ENCODE results near the gene PDCD1.

The PDCD1 gene

DNA sequence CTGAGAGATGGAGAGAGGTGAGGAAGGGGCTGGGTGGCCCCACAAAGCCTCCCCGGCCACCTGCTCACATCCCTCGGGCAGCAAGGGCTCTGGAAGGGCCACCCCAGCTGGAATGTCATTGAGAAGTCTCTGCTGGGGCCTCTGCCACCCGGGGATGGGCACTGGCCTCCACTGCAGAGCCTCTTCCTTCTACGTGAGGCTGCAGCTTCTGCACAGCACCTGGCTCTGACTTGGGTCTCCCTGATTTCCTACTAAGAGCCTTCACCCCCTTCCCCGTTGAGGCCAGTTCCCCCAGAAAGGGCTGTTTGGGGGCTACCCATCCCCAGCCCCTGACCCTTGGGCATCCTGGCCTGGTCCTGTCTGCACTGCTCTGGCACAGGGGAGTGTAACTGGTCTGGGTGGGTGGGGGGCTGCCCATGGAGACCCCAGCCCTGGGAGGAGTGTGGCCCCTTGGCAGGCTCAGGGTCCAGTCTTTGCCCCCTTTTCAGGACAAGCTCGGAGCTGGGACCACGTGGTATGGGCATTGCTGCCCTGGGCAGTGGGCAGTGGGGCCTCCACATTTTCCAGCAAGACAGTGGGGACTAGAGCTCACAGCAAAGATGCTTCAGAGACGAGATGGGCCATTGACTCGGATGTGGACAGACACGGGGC lies 5.6 kb downstream of the PDCD1 start:
- DNase-seq (ENCODE audit: extremely low read depth in 1 of 2, low read depth in 1 of 2) = no peak

DNA sequence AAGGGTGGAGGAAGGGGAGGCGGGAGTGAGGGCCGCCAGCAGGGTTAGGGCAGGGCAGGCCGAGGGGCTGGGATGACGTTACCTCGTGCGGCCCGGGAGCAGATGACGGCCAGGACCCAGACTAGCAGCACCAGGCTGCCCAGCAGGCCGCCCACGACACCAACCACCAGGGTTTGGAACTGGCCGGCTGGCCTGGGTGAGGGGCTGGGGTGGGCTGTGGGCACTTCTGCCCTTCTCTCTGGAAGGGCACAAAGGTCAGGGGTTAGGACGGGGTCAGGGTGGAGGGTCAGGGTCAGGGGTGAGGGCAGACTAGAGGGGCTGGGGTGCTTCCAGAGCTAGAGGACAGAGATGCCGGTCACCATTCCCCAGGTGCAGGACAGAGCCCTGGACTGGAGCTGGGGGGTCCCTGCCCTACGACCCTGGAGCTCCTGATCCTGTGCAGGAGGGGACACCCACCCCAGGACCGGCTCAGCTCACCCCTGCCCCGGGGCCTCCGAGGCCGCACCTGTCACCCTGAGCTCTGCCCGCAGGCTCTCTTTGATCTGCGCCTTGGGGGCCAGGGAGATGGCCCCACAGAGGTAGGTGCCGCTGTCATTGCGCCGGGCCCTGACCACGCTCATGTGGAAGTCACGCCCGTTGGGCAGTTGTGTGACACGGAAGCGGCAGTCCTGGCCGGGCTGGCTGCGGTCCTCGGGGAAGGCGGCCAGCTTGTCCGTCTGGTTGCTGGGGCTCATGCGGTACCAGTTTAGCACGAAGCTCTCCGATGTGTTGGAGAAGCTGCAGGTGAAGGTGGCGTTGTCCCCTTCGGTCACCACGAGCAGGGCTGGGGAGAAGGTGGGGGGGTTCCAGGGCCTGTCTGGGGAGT lies 6.3 kb downstream of the PDCD1 start:
- no peak for DNase-seq (ENCODE audit: extremely low read depth in 1 of 2, low read depth in 1 of 2)

DNA sequence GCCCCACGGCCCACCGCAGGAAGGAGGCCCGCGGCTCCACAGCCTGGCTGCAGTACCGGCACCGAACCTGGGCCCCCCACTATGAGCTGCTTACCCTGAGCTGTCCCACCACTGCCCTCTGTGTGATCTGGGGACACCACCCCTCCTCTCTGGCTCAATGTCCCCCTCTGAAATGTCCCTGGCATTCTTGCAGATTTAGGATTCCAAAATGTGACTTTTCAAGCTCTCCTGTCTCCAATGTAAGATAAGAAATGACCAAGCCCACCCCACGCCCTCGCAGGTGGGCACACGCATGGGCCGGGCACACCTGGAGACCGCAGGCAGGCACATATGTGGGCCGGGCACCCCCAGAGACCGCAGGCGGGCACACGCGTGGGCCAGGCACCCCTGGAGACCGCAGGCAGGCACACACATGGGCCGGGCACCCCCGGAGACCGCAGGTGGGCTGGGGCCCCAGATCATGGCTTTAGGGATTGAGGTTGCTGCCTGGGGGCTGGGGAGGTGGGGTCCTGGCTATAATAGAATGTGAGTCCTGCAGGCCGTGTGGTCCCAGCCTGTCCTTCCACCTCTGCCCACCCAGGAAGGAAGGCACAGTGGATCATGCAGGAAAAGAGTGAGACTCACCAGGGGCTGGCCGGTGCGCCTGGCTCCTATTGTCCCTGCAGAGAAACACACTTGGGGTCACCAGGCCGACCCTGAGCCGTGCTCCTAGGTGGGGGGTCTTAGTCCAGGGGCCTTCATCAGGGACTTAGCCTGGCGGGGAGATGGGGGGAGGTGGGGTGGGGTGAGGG lies 7.2 kb downstream of the PDCD1 start:
- no peak for DNase-seq (ENCODE audit: extremely low read depth in 1 of 2, low read depth in 1 of 2)

DNA sequence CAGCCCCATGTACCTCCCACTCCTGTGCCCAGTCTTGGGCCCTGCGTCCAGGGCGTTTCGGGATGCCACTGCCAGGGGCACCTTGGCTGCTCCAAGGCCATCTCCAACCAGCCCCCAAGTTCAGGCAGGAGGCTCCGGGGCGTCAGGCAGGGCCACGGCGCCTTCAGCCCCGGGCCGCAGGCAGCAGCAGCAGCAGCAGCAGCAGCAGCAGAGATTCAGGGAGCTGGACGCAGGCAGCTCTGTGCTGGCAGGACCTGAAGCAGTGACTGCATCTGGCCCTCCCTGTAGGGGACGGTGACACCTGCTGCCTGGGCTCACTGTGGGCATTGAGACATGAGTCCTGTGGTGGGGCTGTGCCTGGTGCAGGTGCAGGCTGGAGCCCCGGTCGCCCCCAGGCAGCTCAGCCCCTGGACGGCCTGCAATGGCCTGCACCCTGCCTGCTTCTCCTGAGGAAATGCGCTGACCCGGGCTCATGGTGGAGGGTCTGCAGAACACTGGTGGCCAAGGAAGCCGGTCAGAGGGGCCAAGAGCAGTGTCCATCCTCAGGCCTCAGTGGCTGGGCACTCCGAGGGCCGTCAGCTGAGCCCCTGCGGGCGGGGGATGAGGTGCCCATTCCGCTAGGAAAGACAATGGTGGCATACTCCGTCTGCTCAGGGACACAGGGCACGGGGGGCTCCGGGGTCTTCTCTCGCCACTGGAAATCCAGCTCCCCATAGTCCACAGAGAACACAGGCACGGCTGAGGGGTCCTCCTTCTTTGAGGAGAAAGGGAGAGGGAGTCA lies 8.0 kb downstream of the PDCD1 start:
- no peak for DNase-seq (ENCODE audit: extremely low read depth in 1 of 2, low read depth in 1 of 2)

DNA sequence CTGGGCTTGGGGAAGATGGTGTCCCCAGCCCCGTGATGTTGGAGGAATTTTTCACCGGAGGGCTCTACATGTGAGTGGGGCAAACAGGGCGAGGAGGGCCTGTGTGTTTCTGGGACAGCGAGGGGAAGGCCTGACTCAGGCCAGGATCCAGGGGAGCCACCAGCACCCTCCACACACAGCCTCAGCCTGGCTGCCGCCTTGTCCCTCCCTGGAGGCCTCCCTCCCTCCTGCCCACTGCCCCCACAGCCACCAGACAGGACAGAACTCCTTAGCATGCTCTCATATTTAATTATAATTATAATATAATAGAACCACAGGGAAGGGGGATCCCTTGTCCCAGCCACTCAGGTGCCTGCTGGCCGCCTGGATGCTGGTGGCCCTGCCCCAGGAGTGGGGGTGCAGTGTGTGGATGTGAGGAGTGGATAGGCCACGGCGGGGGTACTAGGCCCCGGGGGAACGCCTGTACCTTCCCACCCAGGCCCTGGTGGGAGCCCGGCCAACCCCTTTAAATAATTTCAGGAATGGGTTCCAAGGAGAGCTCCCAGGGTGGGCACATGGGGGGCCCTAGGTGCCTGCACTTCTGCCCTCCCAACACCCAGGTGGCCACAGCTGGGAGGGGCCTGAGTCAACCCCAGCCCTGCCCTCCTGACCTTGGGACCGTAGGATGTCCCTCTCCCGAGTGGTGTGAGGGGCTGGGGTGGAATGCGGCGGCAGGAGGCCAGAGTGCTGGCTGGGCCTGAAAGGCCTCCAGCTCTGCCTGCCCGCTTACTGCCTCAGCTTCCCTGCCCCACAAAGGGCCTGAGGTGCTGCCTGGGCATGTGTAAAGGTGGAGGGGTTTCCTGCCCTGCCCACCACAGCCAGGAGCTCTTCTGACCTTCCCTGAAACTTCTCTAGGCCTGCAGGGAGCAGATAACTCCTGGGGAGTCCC lies 8.8 kb downstream of the PDCD1 start:
- no peak for DNase-seq (ENCODE audit: extremely low read depth in 1 of 2, low read depth in 1 of 2)

DNA sequence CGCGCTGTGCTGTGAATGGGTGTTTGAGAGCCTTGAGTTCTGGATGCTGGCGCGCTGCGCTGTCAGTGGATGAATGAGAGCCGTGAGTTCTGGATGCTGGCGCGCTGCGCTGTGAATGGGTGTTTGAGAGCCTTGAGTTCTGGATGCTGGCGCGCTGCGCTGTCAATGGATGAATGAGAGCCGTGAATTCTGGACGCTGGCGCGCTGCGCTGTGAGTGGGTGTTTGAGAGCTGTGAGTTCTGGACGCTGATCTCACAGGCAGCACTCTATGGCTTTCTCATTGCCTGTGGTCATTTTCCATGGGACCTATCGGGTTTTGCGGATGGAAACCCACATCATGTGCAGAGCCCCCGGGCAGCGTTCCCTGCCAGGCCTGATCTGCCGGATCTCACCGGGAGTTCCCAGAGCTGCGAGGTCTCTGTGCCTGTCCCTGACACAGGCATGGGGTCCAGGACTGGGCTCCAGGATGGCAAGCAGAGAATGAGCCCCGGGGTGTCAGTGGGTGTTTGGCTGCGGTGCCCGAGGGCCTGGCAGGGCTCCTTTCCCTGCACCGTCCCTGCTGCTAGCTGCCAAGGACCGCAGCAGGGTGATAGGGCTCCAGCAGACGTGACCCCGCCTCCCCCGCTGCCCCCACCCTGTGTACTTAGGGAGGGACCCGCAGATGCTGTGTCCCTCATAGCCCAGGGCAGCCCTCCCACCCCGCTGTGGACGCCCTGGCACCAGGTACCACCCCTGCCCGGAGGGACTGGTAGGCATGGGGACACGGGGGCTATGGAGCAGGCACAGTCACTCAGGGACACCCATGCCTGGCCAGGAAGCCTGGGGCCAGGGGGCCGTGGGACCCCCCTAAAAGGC lies 9.7 kb downstream of the PDCD1 start:
- no peak for DNase-seq (ENCODE audit: extremely low read depth in 1 of 2, low read depth in 1 of 2)

DNA sequence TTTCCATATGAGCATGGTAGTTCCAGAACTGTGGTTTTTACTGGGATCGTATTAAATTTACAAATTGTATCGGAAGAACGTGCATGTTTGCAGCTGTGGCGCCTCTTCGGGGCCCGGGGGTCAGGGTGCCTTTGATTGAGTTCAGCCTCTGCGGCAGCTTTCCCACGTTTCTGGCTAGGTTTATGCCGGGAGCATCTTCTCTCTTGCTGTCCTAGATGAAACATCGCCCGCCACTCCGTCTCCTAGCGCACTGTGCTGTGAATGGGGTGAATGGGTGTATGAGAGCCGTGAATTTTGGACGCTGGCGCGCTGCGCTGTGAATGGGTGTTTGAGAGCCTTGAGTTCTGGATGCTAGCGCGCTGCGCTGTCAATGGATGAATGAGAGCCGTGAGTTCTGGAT lies 12.3 kb downstream of the PDCD1 start:
- no peak for DNase-seq (ENCODE audit: extremely low read depth in 1 of 2, low read depth in 1 of 2)

DNA sequence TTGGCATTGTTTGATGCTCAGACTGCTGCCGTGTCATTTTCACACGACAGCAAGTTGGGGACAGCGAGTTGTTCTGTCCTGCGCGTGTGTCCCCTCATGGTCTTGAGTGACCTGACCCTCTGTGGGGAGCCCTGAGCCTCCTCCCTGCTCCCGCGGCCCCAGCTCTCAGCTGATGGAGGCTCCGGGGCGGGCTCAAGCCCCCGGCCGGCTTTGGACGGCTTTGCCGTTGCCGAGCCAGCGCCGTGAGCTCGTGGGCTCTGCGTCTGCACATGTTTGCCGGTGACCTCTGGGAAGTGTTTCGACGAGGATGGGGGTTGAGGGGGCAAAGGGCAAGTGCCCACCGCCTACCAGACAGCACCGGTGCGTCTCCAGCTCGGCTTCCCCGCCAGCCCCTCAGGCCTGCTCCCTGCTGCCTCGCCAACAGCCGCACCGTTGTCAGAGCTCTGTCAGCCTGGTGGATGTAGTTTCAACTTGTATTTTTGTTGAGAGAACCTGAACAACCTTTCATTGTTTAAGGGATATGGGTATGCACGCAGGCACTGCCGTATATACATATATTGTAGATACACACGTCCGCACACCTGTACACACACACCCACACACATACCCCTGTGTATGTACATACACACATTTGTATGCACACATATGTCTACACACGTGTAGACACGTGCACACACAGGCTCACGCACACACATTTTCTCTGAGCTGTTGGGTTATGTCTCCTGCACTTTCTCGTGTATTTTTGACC lies 13.7 kb downstream of the PDCD1 start:
- no peak for DNase-seq (ENCODE audit: extremely low read depth in 1 of 2, low read depth in 1 of 2)

DNA sequence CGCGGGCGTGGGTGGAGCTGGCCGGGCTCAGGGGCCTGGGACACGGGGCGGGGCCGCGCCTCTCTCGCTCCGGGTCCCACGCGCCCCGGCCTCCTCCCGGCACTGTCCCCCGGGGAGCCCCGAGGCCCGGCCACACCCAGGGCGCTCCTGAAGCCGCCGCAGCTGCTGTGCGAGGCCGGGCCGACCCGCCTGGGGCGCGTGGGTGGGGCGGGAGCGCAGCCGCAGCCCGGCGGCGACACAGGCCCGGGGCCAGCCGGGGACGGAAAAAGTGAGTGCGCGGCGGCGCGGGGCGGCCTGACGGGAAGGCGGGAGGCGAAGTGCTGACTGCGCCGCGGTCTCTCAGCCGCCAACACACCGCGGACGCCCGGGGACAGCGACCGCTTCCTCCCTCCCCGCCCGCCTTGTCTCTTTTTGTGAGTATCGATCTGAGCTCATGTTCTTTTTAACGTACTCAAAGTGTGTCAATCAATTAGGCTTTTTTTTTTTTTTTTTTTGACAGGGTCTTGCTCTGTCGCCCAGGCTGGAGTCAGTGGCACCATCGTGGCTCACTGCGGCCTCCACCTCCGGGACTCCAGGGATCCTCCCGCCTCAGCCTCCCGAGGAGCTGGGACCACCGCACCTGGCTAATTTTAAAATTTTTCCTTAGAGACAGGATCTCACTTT lies 14.5 kb downstream of the PDCD1 start:
- DNase-seq (ENCODE audit: extremely low read depth in 1 of 2, low read depth in 1 of 2) = peak; percentile 68 to 74

DNA sequence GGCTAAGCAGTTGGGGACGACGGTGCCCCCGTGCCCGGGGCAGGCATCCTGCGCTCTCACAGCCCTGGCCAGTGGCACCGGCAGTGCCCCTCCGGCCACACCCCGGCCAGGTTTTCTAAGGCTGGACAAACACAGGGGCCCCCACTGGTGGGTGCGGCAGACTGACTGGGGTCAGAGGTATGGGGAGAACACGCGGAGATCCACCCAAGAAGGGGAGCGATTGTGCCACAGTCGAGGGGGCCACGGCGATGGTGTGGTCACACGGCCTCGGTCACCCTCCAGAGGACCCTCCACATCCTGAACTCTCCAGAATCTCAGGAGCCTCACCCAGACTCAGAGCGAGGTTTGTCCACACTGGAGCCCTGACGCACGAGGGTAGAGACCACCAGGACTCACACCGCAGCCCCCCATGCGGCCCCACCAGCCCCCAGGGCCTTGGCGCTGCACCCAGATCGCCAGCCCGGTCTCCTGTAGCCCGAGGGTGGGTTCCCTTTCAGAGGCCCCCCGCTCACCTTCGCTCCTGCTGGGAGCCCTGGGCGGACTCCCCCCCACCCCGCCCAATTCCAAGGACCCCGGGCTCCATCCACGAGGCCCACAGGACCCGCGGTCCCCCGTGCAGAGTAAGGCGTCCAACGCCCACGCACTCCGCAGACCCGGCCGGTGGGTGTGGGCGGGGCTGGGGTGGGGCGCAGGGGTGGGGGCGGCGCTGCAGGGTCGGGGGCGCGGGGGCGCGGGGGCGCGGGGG lies 15.2 kb downstream of the PDCD1 start:
- DNase-seq (ENCODE audit: extremely low read depth in 1 of 2, low read depth in 1 of 2) = no peak

DNA sequence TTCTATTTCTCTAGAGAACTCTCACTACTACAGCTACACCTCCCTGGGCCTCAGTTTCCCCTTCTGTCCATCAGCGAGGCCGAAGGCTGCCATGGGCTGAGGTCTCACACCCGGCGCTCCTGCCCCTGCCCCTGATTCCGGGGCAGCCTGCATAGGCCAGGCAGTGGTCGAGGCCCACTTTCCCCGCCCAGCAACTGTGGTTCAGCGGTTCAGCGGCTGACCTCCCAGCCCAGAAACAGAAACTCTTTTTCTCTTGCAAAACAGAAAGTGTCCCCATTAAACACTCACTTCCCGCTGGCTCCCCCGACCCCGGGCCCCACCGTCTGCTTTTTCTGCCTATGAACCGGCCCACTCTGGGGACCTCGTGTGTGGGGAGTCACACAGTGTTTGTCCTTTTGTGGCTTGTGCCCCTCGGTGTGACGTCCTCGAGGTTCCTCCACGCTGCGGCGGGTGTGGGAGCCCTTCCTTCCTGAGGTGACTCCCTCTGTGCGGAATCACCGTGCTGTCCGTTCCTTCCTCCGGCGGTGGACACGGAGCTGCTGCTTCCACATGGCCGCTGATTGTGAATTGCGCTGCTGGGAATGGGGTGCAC lies 16.0 kb downstream of the PDCD1 start:
- DNase-seq (ENCODE audit: extremely low read depth in 1 of 2, low read depth in 1 of 2) = peak in 1 of 2 donors; percentile 33

DNA sequence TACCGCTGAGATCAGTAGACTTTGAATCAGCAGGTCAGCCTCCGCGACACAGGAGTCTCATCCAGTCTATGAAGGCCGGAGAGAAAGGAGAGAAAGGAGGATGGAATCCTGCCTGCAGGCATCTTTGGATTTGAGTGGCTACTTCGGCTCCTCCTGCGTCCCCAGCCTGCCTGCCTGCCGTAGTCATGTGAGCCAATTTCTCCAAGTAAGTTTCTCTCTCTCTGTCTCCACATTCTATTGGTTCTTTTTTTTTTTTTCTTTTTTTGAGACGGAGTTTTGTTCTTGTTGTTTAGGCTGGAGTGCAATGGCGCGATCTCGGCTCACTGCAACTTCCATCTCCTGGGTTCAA lies 16.7 kb downstream of the PDCD1 start:
- DNase-seq (ENCODE audit: extremely low read depth in 1 of 2, low read depth in 1 of 2) = no peak

DNA sequence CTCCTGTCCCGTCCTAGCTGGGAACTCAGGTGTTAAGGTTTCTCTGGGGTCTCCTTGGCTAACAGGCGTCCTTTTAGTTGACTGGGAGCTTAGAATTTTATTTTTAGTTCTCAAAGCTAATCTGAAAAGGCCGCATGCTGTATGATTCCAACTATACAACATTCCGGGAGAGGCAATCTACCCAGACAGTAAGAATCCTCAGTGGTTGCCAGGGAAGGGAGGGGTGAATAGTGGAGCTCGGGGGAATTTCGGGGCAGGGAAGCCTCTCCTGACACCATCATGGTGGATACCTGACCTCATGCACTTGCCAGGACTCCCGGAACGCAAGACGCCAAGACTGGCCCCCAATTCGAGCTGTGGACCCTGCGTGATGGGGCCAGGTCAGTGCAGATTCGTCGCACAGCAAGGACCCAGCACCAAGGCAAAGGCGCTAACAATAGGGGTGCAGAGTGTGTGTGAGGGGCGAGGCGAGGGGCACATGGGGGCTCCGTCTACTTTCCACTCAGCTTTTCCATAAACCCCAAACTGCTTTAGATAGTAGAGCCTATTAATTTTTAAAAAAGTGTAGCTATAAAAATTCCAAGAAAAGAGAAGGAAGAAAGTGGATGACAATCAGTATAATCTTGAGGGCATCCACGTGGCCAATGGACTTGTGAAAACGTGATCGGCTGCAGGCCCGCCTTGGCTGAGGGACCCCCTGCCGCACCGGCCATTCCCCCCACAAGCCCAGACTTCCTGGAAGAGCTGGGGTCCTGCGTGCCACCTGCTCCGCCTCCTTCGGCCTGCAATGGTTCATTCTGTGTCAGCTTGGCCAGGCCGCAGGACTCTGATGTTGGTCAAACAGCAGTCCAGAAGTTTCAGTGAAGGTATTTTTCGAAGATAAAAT lies 17.3 kb downstream of the PDCD1 start:
- no peak for DNase-seq (ENCODE audit: extremely low read depth in 1 of 2, low read depth in 1 of 2)

DNA sequence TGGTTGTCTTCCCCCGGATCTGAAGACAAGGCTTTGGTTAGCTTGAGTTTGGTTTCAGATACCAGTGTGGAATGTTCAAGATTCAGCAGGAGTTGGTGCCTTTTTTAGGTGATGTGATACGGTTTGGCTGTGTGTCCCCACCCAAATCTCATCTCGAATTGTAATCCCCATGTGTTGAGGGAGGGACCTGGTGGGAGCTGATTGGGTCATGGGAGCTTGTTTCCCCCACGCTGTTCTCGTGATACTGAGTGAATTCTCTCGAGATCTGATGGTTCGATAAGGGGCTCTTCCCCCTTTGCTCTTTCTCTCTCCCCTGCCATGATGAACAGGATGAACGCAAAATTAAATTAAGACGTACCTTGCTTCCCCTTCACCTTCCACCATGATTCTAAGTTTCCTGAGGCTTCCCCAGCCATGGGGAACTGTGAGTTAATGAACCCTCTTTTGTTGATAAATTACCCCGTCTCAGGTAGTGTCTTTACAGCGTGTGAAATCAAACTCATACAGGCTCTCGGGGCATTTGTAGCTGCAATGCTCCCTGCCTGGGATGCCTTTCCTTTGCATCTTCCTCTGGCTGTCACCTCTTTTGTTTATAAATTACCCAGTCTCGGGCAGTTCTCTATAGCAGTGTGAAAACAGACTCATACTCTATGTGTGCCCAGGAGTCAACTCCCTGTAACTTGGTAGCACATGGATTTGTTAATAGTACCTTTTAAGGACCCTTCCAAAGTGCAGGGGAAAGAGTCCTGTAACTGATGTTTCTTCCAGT lies 21.3 kb downstream of the PDCD1 start:
- DNase-seq (ENCODE audit: extremely low read depth in 1 of 2, low read depth in 1 of 2) = no peak

DNA sequence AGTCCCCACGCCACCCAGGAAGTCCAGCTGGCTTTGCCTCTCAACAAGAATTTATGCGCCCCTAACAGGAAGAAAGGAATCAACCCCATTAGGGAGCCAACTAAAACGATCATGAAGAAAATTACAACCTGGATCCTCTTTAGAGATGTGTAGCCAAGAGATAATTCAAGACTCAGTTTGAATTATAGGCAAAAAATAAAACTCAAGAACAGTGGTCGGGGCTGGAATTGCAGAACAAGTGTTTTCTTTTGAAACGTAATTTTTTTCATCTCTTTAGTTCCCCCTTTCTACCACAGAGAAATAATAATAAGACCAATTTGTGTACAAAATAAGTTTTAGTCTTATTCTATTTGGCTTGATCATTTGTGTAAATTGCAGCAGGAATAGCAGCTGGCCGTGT lies 22.4 kb downstream of the PDCD1 start:
- DNase-seq (ENCODE audit: extremely low read depth in 1 of 2, low read depth in 1 of 2) = no peak
